NCI-H748 treated with DMSO at 0.1 percent for 48 hours (cell line): ENCODE results near the gene ZNF296.
A peak's percentile ranks its signal among the peaks of the same experiment; 100 is the strongest.

Experiments
- DNase-seq: peaks from one replicate; lab custom pipeline; 2025; lab: John Stamatoyannopoulos, UW

The ZNF296 gene

GRCh38 chr19:45103508-45104319, 27.4 kb upstream of the ZNF296 start:
- DNase-seq, result no peak

GRCh38 chr19:45103156-45103507, 26.9 kb upstream of the ZNF296 start:
- no peak for DNase-seq

DNA sequence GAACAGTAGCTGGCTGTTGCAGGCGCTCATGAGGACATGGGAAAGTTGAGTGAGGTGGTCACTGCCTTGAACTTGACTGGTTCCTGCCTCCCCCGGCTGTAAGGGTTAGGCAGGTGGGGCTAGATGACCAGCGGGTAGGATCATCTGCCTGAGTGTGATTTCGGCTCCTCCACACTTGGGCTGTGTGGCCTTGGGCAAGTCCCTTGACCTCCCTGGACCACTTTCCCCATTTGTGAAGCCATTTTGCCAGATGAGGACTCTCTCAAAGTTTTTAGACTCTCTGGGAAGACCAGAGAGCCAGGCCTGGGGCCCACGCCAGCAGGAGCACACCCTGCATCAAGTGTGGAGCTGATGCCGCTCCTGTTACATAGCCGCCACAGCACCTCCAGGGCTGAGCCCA, 26.2 kb upstream of the ZNF296 start:
- no peak for DNase-seq

DNA sequence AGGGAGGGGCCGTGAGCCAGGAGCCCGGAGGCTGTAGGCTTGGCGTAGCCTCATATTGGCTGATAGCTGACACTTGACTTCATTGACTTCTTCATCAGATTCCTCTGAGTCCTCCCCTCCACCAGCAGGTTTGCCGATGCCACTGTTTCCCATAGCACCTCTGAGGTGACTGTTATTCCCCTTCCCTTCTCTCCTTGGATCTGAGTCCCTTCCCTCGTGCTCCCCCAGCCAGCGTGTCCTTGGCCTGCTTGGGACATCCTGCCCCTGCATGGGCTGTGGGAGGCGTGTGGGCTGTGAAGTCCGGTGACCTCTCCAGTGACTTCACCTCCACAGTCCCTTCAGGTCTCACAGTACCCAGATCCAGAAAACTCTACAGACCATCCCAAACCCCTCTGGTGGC, 25.5 kb upstream of the ZNF296 start:
- DNase-seq, result no peak

GRCh38 chr19:45100846-45101252, 24.6 kb upstream of the ZNF296 start:
- no peak for DNase-seq

GRCh38 chr19:45100201-45100600, 23.9 kb upstream of the ZNF296 start:
- no peak for DNase-seq

GRCh38 chr19:45099467-45100191, 23.4 kb upstream of the ZNF296 start:
- no peak for DNase-seq

DNA sequence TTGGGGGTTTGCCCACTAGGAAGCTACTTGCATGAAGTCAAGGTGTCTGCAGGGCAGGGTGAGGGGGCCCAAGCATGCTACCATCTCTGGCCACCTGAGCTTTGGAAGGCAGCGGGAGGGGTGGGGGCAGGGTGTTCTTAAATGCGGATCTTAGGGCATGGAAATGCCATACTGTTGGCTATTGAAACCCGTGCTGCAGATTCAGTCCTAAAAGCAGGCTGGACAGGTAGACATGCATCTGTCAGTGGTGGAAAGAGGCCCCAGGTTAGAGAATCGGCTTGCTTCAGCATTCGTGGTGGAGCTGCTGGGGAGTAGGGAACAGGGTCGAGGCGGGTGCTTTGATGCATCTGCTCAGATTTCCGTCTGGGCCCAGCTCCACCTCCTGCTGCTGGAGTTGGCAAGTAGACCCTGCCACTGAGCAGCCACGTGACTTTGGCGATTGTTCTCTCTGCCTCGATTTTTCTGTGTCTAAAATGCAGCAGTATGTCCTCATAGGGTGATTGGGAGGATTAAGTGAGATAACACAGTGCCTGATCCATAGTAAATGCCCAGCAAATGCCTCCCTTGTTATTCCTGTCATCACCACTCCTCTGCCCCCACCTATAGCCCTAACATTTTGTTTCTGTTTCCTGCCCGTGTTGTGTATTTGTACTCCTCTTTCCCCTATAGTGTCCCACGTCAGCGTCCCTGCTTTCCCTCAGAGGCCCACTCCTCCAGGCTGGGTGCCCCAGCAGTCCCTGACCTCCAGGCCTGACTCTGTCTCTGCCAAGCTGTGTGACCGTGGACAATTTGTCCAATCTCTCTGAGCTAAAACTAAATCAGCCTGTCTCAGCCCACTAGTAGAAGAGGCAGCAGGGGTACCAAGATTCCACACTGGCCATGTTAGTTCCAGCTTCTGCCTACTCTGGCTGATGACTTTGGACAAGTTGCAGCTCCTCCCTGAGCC, 22.5 kb upstream of the ZNF296 start:
- DNase-seq, result no peak

DNA sequence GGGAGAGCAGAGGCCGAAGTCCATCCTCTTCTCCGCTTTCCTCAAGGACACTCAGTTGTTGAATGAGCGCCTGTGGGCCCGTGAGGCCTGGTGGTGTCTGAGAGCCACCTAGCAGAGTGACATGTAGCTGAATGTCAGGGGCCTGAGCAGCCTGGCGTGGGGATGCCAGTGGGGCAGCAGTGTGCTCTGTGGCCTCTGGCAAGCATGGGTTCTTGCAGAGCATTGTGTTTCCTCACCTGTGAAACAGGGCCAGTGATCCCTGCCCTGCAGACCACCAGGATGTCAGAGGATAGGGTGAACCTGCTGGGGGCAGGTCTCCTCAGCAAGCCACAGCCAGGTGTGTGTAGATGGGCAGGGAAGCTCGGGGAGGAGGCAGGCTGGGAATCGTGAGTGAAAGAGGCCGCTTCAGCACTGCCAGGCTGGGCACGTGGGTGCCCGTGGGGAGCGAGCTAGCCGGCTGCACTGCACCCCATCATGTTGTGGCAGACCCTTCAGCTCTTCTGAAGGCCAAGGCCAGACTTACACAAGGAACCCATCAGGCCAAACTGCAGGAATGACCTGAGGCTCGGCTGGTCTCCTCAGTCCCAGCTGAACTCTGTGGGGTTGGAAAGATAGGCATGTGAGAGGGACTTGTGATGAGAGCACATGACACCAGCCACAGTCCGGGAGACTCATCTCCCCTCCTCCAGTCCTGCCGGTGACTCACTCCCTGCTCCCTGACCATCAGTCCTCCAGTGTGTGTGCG, 21.7 kb upstream of the ZNF296 start:
- no peak for DNase-seq

- no peak for DNase-seq
These were observed 21.1 kb upstream of the ZNF296 start for GRCh38 chr19:45097450-45097775.

GRCh38 chr19:45096700-45097099, 20.4 kb upstream of the ZNF296 start:
- no peak for DNase-seq

DNA sequence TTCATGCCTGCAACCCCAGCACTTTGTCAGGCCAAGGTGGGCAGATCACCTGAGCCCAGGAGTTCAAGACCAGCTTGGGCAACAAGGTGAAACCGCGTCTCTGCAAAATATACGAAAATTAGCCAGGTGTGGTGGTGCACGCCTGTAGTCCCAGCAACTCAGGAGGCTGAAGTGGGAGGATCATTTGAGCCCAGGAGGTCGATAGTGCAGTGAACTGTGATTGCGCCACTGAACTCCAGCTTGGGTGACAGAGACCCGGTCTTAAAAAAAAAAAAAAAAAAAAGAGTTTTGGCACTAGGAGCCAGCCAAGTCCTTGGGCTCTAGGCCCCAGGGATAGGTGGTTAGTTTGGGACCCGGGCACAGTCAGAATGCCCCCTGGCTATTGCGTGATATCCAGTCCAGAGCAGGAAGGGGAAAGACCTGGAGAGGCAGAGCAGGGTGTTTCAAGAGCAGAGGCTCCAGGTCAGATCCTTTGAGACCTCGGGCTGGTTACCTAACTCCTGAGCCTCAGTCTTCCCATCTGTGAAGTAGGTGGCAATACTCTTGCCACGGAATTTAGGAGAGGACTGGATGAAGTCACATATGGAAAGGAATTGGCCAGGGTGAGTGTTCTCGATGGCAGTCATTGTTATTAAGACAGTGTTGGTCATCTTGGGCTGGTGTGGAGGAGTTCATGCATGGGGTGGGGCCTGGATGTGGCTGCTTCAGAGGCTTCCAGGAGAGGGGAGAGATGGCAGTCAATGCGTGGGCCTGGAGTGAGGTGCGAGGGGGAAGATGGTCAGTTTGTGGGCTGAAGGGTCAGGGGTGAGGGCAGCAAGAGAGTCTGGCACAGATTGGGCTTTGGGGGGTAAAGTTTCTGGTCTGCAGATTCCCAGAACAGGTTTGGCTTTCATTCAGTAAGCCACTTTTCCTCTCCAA, 19.5 kb upstream of the ZNF296 start:
- no peak for DNase-seq

DNA sequence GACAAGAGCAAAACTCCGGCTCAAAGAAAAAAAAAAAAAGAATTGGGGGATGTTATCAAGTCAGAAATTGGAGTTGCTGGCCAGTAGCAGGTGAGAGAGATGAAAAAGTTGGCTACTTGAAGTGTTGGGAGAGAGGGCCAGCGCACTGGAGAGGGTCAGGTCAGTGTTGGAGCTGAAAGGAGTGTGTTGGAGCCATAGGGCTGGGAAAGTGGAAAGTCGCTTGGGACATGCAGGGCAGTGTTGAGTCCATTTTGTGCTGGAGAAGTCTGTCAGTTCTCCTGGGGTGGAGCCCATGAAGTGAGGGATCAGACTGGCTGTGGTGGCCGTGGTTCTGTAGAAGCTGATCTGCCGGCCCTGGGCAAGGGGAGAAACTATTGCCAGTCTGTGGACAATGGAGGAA, 18.4 kb upstream of the ZNF296 start:
- DNase-seq, result no peak

DNA sequence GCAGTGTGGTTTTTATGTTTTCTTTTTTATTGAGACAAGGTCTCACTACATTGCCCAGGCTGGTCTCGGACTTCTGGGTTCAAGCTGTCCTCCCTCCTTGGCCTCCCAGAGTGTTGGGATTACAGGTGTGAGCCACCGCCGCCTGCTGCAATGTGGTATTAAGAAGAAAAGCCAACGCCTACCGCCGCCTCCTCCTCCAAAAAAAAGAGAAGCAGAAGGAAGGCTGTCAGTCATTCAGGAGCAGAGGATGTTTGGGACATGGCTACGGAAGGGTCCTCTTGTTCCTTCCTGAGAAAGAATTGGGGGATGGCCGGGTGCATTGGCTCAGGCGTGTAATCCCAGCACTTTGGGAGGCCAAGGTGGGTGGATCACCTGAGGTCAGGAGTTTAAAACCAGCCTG, 17.9 kb upstream of the ZNF296 start:
- DNase-seq, result no peak

DNA sequence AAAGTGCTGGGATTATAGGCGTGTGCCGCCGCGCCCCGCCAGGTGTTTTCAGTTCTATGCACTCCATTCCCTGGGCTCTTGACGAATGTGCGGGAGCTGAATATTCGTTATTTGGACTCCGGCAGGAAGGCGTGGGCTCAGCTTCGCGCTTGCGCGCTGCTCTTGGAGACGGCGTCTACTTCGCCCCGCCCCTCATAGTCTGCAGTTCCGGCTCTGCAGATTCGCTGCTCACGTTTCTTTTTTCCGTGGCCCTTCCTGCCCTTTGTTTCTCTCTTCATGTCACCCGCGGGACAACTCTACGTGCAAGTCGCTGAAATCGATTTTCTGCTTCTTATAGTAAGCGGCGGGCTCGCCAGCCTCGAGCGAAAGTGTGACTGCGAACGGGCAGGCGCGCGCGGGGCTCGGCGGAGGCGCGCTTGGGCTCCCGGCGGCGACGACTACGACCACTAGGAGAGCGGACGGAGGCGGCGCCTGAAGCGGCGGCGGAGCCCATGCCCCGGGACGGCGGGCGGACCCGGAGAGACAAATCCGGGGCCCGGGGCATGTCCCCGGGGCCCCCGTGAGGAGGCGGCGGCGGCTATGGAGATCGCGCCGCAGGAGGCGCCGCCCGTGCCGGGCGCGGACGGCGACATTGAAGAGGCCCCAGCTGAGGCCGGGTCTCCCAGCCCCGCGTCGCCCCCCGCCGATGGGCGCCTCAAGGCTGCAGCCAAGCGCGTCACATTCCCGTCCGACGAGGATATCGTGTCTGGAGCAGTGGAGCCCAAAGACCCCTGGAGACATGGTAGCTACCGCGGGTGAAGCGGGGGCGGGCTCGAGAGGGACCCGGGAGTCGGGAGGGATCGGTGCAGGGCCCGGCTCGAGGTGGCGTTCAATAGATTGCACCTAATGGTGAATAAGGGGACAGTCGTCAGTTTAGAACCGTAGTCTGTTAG, 16.7 kb upstream of the ZNF296 start, which contains the start of gene PPP1R37:
PPP1R37 (plus strand) TSS at position 433 of the 932 bp plus-strand sequence; CDS start at position 580, 147 bp downstream.
- peak; percentile 98 for DNase-seq

GRCh38 chr19:45091031-45091923, 15.0 kb upstream of the ZNF296 start:
- peak; percentile 99 for DNase-seq

DNA sequence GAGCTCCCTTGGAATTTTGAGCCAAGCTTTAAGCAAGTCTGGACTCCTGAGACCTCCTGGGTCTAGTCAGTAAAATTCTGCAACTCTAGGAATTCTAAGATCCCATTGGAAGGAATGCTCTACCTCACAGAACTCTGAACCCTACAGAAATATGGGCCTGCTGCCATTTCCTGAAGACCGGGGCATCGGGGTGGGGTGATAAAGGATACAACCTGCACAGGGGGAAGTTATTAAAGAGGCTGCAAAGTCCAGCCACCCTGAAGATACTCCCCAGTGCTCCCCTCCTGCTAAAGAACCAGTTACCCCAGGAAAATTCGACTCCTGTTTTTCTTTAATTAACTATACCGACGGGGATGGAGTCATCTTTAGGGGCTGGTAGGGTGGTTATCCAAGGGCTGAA, 14.3 kb upstream of the ZNF296 start:
- no peak for DNase-seq

DNA sequence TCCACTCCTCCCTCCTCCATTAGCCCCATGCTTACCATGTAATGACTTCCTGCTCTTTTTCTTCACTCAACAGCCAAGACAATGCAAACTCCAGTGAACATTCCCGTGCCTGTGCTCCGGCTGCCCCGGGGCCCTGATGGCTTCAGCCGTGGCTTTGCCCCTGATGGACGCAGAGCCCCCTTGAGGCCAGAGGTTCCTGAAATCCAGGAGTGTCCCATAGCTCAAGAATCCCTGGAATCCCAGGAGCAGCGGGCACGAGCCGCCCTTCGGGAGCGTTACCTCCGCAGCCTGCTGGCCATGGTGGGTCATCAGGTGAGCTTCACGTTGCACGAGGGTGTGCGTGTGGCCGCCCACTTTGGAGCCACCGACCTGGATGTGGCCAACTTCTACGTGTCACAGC, 13.8 kb upstream of the ZNF296 start:
- DNase-seq, result no peak

- no peak for DNase-seq
These were observed 11.3 kb upstream of the ZNF296 start for GRCh38 chr19:45087531-45087930.
